Measurements from ENCODE around the gene CCDC38.
A peak's percentile ranks its signal among the peaks of the same experiment; 100 is the strongest.

CCDC38 gene

GRCh38 chr12:95838125-95838524, 104.3 kb downstream of the CCDC38 start:
- TF ChIP-seq CTCF (IDR thresholded peaks at IDR 0.05; ENCODE audit: insufficient read depth, low read depth, low read length, missing control alignments) = no peak
- no peak overlapping the region for H3K4me3 ChIP-seq (ENCODE audit: low read length)
- DNase-seq (ENCODE audit: low read depth) = peak; percentile 10

GRCh38 chr12:95837240-95838038, 105.0 kb downstream of the CCDC38 start:
- TF ChIP-seq CTCF (IDR thresholded peaks at IDR 0.05; ENCODE audit: insufficient read depth, low read depth, low read length, missing control alignments) = no peak
- no peak overlapping the region for H3K4me3 ChIP-seq (ENCODE audit: low read length)
- no peak for DNase-seq (ENCODE audit: low read depth)

- no peak for TF ChIP-seq CTCF (IDR thresholded peaks at IDR 0.05; ENCODE audit: insufficient read depth, low read depth, low read length, missing control alignments)
Observed at GRCh38 chr12:95836630-95837239, 105.7 kb downstream of the CCDC38 start.

GRCh38 chr12:95836185-95836609, 106.2 kb downstream of the CCDC38 start:
- DNase-seq (ENCODE audit: low read depth) = peak; percentile 88
- H3K4me3 ChIP-seq (ENCODE audit: low read length) = no peak overlapping the region
- no peak for TF ChIP-seq CTCF (IDR thresholded peaks at IDR 0.05; ENCODE audit: insufficient read depth, low read depth, low read length, missing control alignments)

More at GRCh38 chr12:95836630-95837239, 105.7 kb downstream of the CCDC38 start:
- DNase-seq (ENCODE audit: low read depth) = no peak
- no peak overlapping the region for H3K4me3 ChIP-seq (ENCODE audit: low read length)

GRCh38 chr12:95834572-95834971, 107.8 kb downstream of the CCDC38 start:
- no peak for TF ChIP-seq CTCF (IDR thresholded peaks at IDR 0.05; ENCODE audit: insufficient read depth, low read depth, low read length, missing control alignments)
- H3K4me3 ChIP-seq (ENCODE audit: low read length) = no peak overlapping the region
- no peak for DNase-seq (ENCODE audit: low read depth)

GRCh38 chr12:95830335-95831089, 111.9 kb downstream of the CCDC38 start:
- DNase-seq (ENCODE audit: low read depth) = no peak
- H3K4me3 ChIP-seq (ENCODE audit: low read length) = no peak overlapping the region
- no peak for TF ChIP-seq CTCF (IDR thresholded peaks at IDR 0.05; ENCODE audit: insufficient read depth, low read depth, low read length, missing control alignments)
